Type B pancreatic cell (in vitro differentiated cells): ENCODE data around the gene PLPPR4. TPM values are rescaled to one million over a fixed set of nuclear protein-coding genes. Genes with fewer than 3 reads are reported as not detected.

Experiments
- DNase-seq: peaks from one replicate; pipeline ENCODE4 v3.0.0; 2021; ENCODE audit warnings: mixed read lengths; ENCODE audit not compliant: unreplicated experiment; ENCODE audit errors: extremely low spot score
- H3K27ac Mint-ChIP-seq: 2 replicates; pipeline ENCODE4 v1.8.0; 2021; ENCODE audit warnings: mild to moderate bottlenecking, mixed read lengths
- H3K27me3 Mint-ChIP-seq: 2 replicates; pipeline ENCODE4 v1.8.0; 2021; ENCODE audit warnings: mixed read lengths
- H3K36me3 Mint-ChIP-seq: 2 replicates; pipeline ENCODE4 v1.8.0; 2021; ENCODE audit warnings: mixed read lengths
- H3K4me1 Mint-ChIP-seq: one replicate; pipeline ENCODE4 v1.8.0; 2021; ENCODE audit warnings: mixed read lengths; ENCODE audit not compliant: unreplicated experiment
- H3K4me3 Mint-ChIP-seq: 2 replicates; pipeline ENCODE4 v1.8.0; 2021; ENCODE audit warnings: mild to moderate bottlenecking, mixed read lengths
- H3K9me3 Mint-ChIP-seq: 2 replicates; pipeline ENCODE4 v1.8.0; 2021; ENCODE audit warnings: mixed read lengths
- total RNA-seq: library from RNA; stranded (reverse); gene quantifications from 2 replicates; pipeline ENCODE4 v1.2.1, GENCODE V29; 2021; ENCODE audit warnings: low replicate concordance
- TF ChIP-seq, protein P1 (sequence below): fragments of 200-600 bp; sonication (generic); conservative IDR thresholded peaks from 2 replicates; pipeline ENCODE4 v1.5.0; 2021; ENCODE audit warnings: antibody characterized with exemption, mild to moderate bottlenecking

The PLPPR4 gene
- total RNA-seq, 1 donor from 2014 or later: 2.0 TPM

DNA sequence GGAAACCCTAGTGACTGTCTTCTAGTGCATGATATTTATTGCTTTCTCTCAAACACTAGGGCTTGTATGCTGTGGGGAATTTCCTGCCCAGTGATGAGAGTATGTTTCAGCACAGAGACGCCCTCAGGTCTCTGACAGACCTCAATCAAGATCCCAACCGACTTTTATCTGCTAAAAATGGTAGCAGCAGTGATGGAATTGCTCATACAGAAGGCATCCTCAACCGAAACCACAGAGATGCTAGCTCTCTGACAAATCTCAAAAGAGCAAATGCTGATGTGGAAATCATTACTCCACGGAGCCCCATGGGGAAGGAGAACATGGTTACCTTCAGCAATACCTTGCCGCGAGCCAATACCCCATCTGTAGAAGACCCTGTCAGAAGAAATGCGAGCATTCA is 41.3 kb downstream of the PLPPR4 start:
- Mint-ChIP-seq H3K4me1 (no peaks in the 10 kb centered on the region), H3K9me3 (no peaks in the 10 kb centered on the region), H3K27ac (no peak overlapping the region), H3K36me3 (no peaks in the 10 kb centered on the region), H3K4me3 (no peak overlapping the region), H3K27me3 (no peaks in the 10 kb centered on the region)
- DNase-seq: no peak
- TF ChIP-seq, protein P1, sequence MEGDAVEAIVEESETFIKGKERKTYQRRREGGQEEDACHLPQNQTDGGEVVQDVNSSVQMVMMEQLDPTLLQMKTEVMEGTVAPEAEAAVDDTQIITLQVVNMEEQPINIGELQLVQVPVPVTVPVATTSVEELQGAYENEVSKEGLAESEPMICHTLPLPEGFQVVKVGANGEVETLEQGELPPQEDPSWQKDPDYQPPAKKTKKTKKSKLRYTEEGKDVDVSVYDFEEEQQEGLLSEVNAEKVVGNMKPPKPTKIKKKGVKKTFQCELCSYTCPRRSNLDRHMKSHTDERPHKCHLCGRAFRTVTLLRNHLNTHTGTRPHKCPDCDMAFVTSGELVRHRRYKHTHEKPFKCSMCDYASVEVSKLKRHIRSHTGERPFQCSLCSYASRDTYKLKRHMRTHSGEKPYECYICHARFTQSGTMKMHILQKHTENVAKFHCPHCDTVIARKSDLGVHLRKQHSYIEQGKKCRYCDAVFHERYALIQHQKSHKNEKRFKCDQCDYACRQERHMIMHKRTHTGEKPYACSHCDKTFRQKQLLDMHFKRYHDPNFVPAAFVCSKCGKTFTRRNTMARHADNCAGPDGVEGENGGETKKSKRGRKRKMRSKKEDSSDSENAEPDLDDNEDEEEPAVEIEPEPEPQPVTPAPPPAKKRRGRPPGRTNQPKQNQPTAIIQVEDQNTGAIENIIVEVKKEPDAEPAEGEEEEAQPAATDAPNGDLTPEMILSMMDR: no peak

DNA sequence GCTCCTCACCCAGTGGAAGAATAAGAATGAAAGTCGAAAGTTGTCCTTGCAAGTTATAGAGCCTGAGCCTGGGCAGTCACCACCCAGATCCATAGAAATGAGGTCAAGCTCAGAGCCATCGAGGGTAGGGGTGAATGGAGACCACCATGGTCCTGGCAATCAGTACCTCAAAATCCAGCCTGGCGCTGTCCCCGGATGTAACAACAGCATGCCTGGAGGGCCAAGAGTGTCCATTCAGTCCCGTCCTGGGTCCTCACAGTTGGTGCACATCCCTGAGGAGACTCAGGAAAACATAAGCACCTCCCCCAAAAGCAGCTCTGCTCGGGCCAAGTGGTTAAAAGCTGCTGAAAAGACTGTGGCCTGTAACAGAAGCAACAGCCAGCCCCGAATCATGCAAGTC is 41.8 kb downstream of the PLPPR4 start:
- no peak for DNase-seq
- Mint-ChIP-seq H3K4me3 (no peak overlapping the region), H3K27me3 (no peaks in the 10 kb centered on the region), H3K9me3 (no peaks in the 10 kb centered on the region), H3K27ac (no peak overlapping the region), H3K36me3 (no peaks in the 10 kb centered on the region), H3K4me1 (no peaks in the 10 kb centered on the region)
- TF ChIP-seq, protein P1: no peak

DNA sequence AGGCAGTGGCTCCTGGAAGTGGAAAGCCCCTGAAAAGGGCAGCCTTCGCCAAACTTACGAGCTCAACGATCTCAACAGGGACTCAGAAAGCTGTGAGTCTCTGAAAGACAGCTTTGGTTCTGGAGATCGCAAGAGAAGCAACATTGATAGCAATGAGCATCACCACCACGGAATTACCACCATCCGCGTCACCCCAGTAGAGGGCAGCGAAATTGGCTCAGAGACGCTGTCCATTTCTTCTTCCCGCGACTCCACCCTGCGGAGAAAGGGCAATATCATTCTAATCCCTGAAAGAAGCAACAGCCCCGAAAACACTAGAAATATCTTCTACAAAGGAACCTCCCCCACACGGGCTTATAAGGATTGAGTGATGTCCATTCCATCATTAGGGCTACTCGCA is 42.4 kb downstream of the PLPPR4 start:
- no peaks in the 10 kb centered on the region for H3K9me3 Mint-ChIP-seq
- DNase-seq: no peak
- H3K36me3 Mint-ChIP-seq: no peaks in the 10 kb centered on the region
- H3K27ac Mint-ChIP-seq: no peak overlapping the region
- H3K4me1 Mint-ChIP-seq: no peaks in the 10 kb centered on the region
- no peaks in the 10 kb centered on the region for H3K27me3 Mint-ChIP-seq
- TF ChIP-seq, protein P1: no peak
- no peak overlapping the region for H3K4me3 Mint-ChIP-seq

DNA sequence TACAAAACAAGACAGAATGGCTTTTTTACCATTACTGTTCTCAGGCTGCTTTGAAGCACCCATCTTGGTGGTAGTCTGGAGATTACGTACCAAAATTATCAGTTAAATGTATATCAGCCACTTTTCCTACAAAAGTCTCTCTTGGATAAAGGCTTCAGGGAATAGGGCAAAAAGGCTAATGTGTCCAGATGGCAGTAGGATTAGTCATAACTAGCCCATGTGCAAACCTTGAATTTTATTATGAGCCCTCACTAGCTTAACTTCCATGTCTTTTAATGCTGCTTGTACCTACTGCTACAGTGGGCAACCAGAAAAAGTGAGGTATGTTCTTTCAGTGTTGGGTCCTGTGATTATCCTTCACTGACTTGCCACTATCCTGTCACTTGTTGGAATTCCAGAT is 51.0 kb downstream of the PLPPR4 start:
- no peak for DNase-seq
- no peaks in the 10 kb centered on the region for H3K4me1 Mint-ChIP-seq
- no peaks in the 10 kb centered on the region for H3K36me3 Mint-ChIP-seq
- H3K27ac Mint-ChIP-seq: no peak overlapping the region
- TF ChIP-seq, protein P1: no peak
- no peaks in the 10 kb centered on the region for H3K9me3 Mint-ChIP-seq
- no peak overlapping the region for H3K4me3 Mint-ChIP-seq
- H3K27me3 Mint-ChIP-seq: no peaks in the 10 kb centered on the region

DNA sequence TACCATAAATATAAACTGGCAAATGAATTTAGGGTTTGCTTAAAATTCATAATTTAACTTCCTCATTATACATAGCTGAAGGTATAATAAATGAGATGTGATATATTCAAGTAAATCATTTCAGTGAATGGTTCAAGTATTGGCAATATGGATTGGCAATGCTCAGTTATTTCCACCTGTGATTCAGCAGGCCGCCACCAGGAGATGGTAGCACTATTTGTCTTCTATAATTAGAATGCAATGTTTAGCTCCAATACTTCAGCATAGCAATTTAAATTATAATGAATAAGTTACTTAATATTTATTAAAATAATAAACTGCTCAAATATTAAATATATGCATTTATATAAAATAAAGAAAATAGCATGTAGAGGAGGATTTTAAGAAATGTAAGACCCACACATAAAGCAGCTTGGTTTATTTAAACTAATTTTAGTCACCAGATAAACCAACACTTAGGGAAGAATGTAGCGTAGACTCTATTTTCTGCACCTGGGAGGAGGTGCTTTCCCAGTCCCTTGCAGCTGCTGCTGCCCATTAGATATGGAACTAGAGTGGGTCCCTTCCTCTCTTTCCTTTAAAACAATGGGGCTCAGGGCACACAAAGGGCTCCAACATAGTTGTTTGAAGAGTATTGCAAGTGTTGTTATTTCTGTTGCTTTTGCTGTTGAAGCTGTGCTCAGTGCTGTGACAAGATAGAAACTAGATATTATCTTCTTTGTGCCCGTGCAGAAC is 62.1 kb downstream of the PLPPR4 start:
- Mint-ChIP-seq H3K4me1 (no peaks in the 10 kb centered on the region), H3K4me3 (no peak overlapping the region), H3K36me3 (no peaks in the 10 kb centered on the region), H3K27me3 (no peaks in the 10 kb centered on the region), H3K27ac (no peak overlapping the region), H3K9me3 (no peaks in the 10 kb centered on the region)
- TF ChIP-seq, protein P1: peak; percentile 71
- no peak for DNase-seq

DNA sequence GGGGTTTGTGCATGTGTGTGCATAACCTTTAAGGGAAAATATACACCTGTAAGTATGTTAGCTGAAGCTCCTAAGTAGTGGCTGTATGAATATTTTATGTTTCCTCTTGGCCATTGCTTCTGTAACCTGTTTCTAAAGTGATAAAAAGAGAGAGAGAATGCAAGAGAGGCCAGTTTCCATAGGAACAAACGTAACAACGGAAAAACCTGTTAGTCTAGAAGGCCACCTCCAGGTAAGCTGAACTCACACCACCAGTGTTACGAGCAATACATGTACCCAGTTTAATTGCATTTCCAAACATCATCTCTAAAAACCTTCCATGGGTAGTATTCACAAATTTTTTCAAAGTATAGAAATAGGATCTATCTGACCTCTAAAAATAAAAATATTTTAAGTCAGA is 63.1 kb downstream of the PLPPR4 start:
- TF ChIP-seq, protein P1: no peak
- no peaks in the 10 kb centered on the region for H3K36me3 Mint-ChIP-seq
- H3K27me3 Mint-ChIP-seq: no peaks in the 10 kb centered on the region
- DNase-seq: no peak
- peak overlapping the region; percentile 79 for H3K27ac Mint-ChIP-seq
- H3K4me3 Mint-ChIP-seq: peak overlapping the region; percentile 4
- no peaks in the 10 kb centered on the region for H3K9me3 Mint-ChIP-seq
- no peaks in the 10 kb centered on the region for H3K4me1 Mint-ChIP-seq
